Loucy (cell line): ENCODE results near the gene CFAP45.

Experiments used
- H2AFZ ChIP-seq: fragments of 200-600 bp; sonication (generic); 2 replicates; pipeline ENCODE4 v1.6.0; 2016; ENCODE audit warnings: antibody characterized with exemption, mild to moderate bottlenecking, low read length, moderate library complexity
- H3F3A ChIP-seq: fragments of 200-600 bp; 2 replicates; pipeline ENCODE4 v1.6.0; 2016; ENCODE audit warnings: antibody characterized with exemption, low read depth, mild to moderate bottlenecking
- H3K27me3 ChIP-seq: fragments of 200-600 bp; sonication (generic); 2 replicates; pipeline ENCODE4 v1.6.1; 2014; ENCODE audit warnings: low read length, mild to moderate bottlenecking; ENCODE audit not compliant: insufficient read depth, poor library complexity, severe bottlenecking
- H3K36me3 ChIP-seq: fragments of 200-600 bp; sonication (generic); 2 replicates; pipeline ENCODE4 v1.6.1; 2016; ENCODE audit warnings: low read length; ENCODE audit not compliant: insufficient read depth
- H3K4me1 ChIP-seq: fragments of 200-600 bp; sonication (generic); 2 replicates; pipeline ENCODE4 v1.5.1; 2014; ENCODE audit warnings: low read length, mild to moderate bottlenecking; ENCODE audit not compliant: insufficient read depth, poor library complexity, severe bottlenecking
- H3K4me2 ChIP-seq: fragments of 200-600 bp; sonication (generic); 2 replicates; pipeline ENCODE4 v1.6.0; 2014; ENCODE audit warnings: antibody characterized with exemption, low read length, low read depth, mild to moderate bottlenecking; ENCODE audit not compliant: poor library complexity, severe bottlenecking
- H3K4me3 ChIP-seq: fragments of 200-600 bp; sonication (generic); 2 replicates; pipeline ENCODE4 v1.5.1; 2014; ENCODE audit warnings: low read length, mild to moderate bottlenecking, mixed read lengths; ENCODE audit not compliant: poor library complexity, severe bottlenecking
- H3K79me2 ChIP-seq: fragments of 200-600 bp; sonication (generic); 2 replicates; pipeline ENCODE4 v1.6.1; 2014; ENCODE audit warnings: low read length; ENCODE audit not compliant: insufficient read depth
- H3K9ac ChIP-seq: fragments of 200-600 bp; sonication (generic); 2 replicates; pipeline ENCODE4 v1.6.0; 2014; ENCODE audit warnings: mild to moderate bottlenecking, low read depth, low read length, moderate library complexity; ENCODE audit not compliant: poor library complexity, severe bottlenecking
- H3K9me2 ChIP-seq: fragments of 200-600 bp; sonication (generic); replicated peaks from 2 replicates; pipeline ENCODE4 v1.6.1; 2016; ENCODE audit warnings: low read depth, low read length, mixed read lengths
- H3K9me3 ChIP-seq: fragments of 200-600 bp; sonication (generic); 2 replicates; pipeline ENCODE4 v1.6.1; 2014; ENCODE audit warnings: mild to moderate bottlenecking, antibody characterized with exemption, low read length, low read depth; ENCODE audit not compliant: insufficient read depth
- H4K20me1 ChIP-seq: fragments of 200-600 bp; sonication (generic); 2 replicates; pipeline ENCODE4 v1.6.0; 2014; ENCODE audit warnings: antibody characterized with exemption, low read length, mild to moderate bottlenecking; ENCODE audit not compliant: insufficient read depth, poor library complexity, severe bottlenecking
- EZH2phosphoT487 ChIP-seq: fragments of 200-600 bp; IDR thresholded peaks from 2 replicates; pipeline ENCODE4 v1.6.1; 2018; ENCODE audit warnings: antibody characterized with exemption, mild to moderate bottlenecking, moderate library complexity, borderline replicate concordance
- TF ChIP-seq, protein P1 (sequence below): fragments of 200-600 bp; sonication (generic); conservative IDR thresholded peaks from 2 replicates; pipeline ENCODE4 v1.5.1; 2014; ENCODE audit warnings: mild to moderate bottlenecking, antibody characterized with exemption, low read length

The CFAP45 gene

DNA sequence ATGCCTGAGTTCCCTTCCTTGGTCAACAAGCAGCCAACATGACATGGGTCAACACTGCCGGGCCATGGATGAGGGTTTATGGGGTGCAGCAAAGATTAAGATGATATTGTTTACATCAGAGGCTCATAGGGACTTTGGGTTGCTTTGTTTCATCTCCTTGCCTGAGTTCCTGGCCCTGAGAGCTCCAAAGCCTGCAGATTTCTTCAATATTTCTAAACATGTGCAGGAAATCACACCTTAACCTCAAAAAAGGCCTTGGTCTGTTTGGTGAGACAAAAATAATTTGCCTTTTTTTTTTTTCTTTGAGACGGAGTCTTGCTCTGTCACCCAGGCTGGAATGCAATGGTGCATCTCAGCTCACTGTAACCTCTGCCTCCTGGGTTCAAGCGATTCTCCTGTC is 72.4 kb downstream of the CFAP45 start:
- TF ChIP-seq EZH2phosphoT487, result no peak
- TF ChIP-seq, protein P1, sequence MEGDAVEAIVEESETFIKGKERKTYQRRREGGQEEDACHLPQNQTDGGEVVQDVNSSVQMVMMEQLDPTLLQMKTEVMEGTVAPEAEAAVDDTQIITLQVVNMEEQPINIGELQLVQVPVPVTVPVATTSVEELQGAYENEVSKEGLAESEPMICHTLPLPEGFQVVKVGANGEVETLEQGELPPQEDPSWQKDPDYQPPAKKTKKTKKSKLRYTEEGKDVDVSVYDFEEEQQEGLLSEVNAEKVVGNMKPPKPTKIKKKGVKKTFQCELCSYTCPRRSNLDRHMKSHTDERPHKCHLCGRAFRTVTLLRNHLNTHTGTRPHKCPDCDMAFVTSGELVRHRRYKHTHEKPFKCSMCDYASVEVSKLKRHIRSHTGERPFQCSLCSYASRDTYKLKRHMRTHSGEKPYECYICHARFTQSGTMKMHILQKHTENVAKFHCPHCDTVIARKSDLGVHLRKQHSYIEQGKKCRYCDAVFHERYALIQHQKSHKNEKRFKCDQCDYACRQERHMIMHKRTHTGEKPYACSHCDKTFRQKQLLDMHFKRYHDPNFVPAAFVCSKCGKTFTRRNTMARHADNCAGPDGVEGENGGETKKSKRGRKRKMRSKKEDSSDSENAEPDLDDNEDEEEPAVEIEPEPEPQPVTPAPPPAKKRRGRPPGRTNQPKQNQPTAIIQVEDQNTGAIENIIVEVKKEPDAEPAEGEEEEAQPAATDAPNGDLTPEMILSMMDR, result no peak
- Histone ChIP-seq H4K20me1 (no peaks in the 10 kb centered on the region), H3K4me1 (peaks cover 36% of the 10 kb centered on the region), H3K36me3 (no peaks in the 10 kb centered on the region), H3K4me2 (peak overlapping the region; percentile 21), H3K9me3 (no peaks in the 10 kb centered on the region), H2AFZ (no peak overlapping the region), H3K27me3 (no peaks in the 10 kb centered on the region), H3K9me2 (no peaks in the 10 kb centered on the region), H3K9ac (peak overlapping the region; percentile 29), H3K4me3 (no peak overlapping the region), H3K79me2 (no peaks in the 10 kb centered on the region), H3F3A (no peaks in the 10 kb centered on the region)

DNA sequence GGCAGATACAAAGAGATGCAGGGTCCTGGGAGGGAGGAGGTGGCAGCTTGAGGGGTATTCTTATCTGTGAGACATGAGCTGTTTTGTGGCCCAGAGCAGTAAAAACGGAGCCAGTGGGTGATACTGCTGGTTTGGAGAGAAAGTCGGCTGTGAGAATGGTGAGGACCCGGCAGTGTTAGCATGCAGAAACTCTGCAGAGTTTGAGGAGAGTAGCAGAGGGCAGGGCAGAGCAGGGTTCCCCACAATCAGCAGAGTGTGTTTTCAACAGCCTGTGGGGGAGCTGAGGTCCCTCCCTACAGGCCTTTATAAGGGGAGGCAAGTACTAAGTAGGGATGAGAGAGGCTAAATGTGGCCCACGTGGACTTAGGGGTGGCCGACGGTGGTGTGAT is 72.9 kb downstream of the CFAP45 start:
- Histone ChIP-seq H3K27me3 (no peaks in the 10 kb centered on the region), H3K9me2 (no peaks in the 10 kb centered on the region), H3K36me3 (no peaks in the 10 kb centered on the region), H4K20me1 (no peaks in the 10 kb centered on the region), H2AFZ (no peak overlapping the region), H3K4me3 (no peak overlapping the region), H3K9me3 (no peaks in the 10 kb centered on the region), H3K4me2 (peak overlapping the region; percentile 21), H3K79me2 (no peaks in the 10 kb centered on the region), H3F3A (no peaks in the 10 kb centered on the region), H3K4me1 (peaks cover 36% of the 10 kb centered on the region), H3K9ac (peak overlapping the region; percentile 29)
- TF ChIP-seq, protein P1, result no peak
- no peak for TF ChIP-seq EZH2phosphoT487

- Histone ChIP-seq H3K36me3 (no peaks in the 10 kb centered on the region), H3K79me2 (no peaks in the 10 kb centered on the region), H3K9me3 (no peaks in the 10 kb centered on the region), H3K9ac (peak within 1 kb of the TSS; percentile 29), H2AFZ (peak within 1 kb of the TSS; percentile 14), H3F3A (no peaks in the 10 kb centered on the region), H3K4me1 (peaks cover 36% of the 10 kb centered on the region), H4K20me1 (no peaks in the 10 kb centered on the region), H3K4me3 (no peak within 1 kb of the TSS), H3K27me3 (no peaks in the 10 kb centered on the region), H3K4me2 (peak within 1 kb of the TSS; percentile 21), H3K9me2 (no peaks in the 10 kb centered on the region)
- TF ChIP-seq, protein P1, result no peak
- TF ChIP-seq EZH2phosphoT487, result no peak
Observed at GRCh38 chr1:159826441-159827101, 73.4 kb downstream of the CFAP45 start, which contains the start of gene SLAMF8. TSS of gene SLAMF8 (plus strand) at chr1:159826873. CDS start at chr1:159826899, 26 bp downstream.
